HepG2 (cell line): ENCODE measurements around the gene CCDC85C.

Experiments
- BCL3 ChIP-seq: sonication (generic); formaldehyde crosslinking; IDR thresholded peaks from 2 replicates; pipeline ENCODE4 v1.5.1; 2020; ENCODE audit warnings: mild to moderate bottlenecking, missing genetic modification reagents, moderate library complexity
- ELF1 ChIP-seq: sonication (generic); formaldehyde crosslinking; IDR thresholded peaks from 2 replicates; pipeline ENCODE4 v1.4.0; 2020; ENCODE audit warnings: missing genetic modification reagents
- EP300 ChIP-seq, 3 experiments: sonication (generic) in 1 of 3; formaldehyde crosslinking in 1 of 3; IDR thresholded peaks; 2 replicates each; pipeline versions ENCODE4 v1.5.1 to v1.6.1; 2011 to 2020; ENCODE audit warnings: low read depth in 2 of 3, low read length in 2 of 3, borderline replicate concordance in 1 of 3, improper control_type of control experiment in 1 of 3, mild to moderate bottlenecking in 1 of 3, missing genetic modification reagents in 1 of 3, moderate library complexity in 1 of 3
- HIVEP1 ChIP-seq: sonication (generic); formaldehyde crosslinking; IDR thresholded peaks from 2 replicates; pipeline ENCODE4 v1.4.0; 2020; ENCODE audit warnings: mild to moderate bottlenecking, missing genetic modification reagents
- JUN ChIP-seq: sonication (generic); formaldehyde crosslinking; IDR thresholded peaks from 2 replicates; pipeline ENCODE4 v1.4.0; 2020; ENCODE audit warnings: mild to moderate bottlenecking, missing genetic modification reagents
- MAZ ChIP-seq, 2 experiments: sonication (generic) in 1 of 2; formaldehyde crosslinking in 1 of 2; IDR thresholded peaks; 2 replicates each; pipeline versions ENCODE4 v1.5.0 to v1.6.1; 2012 to 2020; ENCODE audit warnings: low read depth in 2 of 2, mild to moderate bottlenecking in 2 of 2, borderline replicate concordance in 1 of 2, improper control_type of control experiment in 1 of 2, low read length in 1 of 2, missing genetic modification reagents in 1 of 2, moderate library complexity in 1 of 2
- POLR2A ChIP-seq, 2 experiments: IDR thresholded peaks; 2 replicates each; pipeline ENCODE4 v1.6.1; 2011; ENCODE audit warnings: low read depth in 2 of 2, low read length in 2 of 2, mild to moderate bottlenecking in 1 of 2, moderate library complexity in 1 of 2; ENCODE audit not compliant: insufficient read depth in 1 of 2
- SP5 ChIP-seq: IDR thresholded peaks from 2 replicates; pipeline ENCODE4 v1.6.1; 2016; ENCODE audit warnings: low read depth, borderline replicate concordance
- TAF1 ChIP-seq: sonication (generic); formaldehyde crosslinking; IDR thresholded peaks from 2 replicates; pipeline ENCODE4 v1.4.0; 2020; ENCODE audit warnings: missing genetic modification reagents
- ZNF232 ChIP-seq: sonication (generic); formaldehyde crosslinking; IDR thresholded peaks from 2 replicates; pipeline ENCODE4 v1.4.0; 2020; ENCODE audit warnings: missing genetic modification reagents, borderline replicate concordance
- ZNF619 ChIP-seq: sonication (generic); formaldehyde crosslinking; IDR thresholded peaks from 2 replicates; pipeline ENCODE4 v1.4.0; 2020; ENCODE audit warnings: mild to moderate bottlenecking, missing genetic modification reagents
- TF ChIP-seq, protein P1 (sequence below): sonication (generic); formaldehyde crosslinking; IDR thresholded peaks from 2 replicates; pipeline ENCODE4 v1.5.0; 2020; ENCODE audit warnings: mild to moderate bottlenecking, missing genetic modification reagents, moderate library complexity
- TF ChIP-seq, protein P2 (sequence below): sonication (generic); formaldehyde crosslinking; IDR thresholded peaks from 2 replicates; pipeline ENCODE4 v1.4.0; 2020; ENCODE audit warnings: missing genetic modification reagents

DNA sequence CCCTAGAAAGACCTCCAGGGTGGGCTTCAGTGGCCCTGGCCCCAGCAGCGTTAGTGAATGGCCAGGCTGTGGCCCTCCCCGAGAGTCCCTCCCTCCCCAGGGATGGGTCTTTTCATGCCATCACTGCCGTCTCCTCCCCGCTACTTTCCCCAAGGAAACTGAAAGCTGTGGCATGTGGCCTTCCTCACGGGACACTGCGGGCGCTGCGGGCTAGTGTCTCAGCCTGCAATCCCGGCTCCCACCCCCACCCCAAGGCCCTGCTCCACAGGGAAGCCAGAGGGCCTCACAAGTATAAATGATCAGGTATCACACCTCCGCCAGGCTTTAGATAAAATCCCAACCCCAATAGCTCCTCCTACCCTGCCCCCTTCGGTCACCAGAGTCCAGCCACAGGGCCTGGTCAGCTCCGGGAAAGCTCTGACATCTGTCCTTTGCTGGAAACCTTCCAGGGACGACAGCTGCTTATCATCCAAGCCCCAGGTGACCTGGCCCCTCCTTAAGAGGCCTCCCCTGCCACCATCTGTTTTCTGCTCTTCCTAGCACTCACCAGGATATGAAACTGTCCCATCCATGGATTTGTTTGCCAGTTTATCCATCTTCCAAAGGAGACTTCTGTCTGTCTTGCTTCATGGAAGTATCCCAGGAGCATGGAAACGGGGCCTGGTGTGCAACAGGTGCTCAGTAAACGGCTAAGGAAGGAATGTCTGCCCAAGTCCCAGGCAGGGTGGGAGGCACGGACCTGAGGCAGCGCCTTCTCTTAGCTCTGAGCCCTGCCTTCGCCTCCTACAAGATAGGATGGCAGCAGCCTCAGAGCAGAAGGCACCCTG lies 31.6 kb downstream of the CCDC85C start:
- TF ChIP-seq BCL3 (CRISPR knock-in tag) (no peak), SP5 (CRISPR knock-in tag) (no peak), EP300 (IDR thresholded peaks at IDR 0.05; ENCODE audit: low read depth in 2 of 2, low read length in 2 of 2) (no peak), EP300 (CRISPR knock-in tag; IDR thresholded peaks at IDR 0.05; ENCODE audit: borderline replicate concordance) (no peak), JUN (CRISPR knock-in tag) (no peak), ZNF232 (no peak), HIVEP1 (CRISPR knock-in tag) (no peak), ELF1 (no peak), ZNF619 (CRISPR knock-in tag) (no peak), TAF1 (CRISPR knock-in tag) (no peak), POLR2A (IDR thresholded peaks at IDR 0.05; ENCODE audit: insufficient read depth in 1 of 2, low read depth in 2 of 2, low read length in 2 of 2) (no peak), MAZ (IDR thresholded peaks at IDR 0.05; ENCODE audit: borderline replicate concordance, low read depth, low read length) (no peak), MAZ (CRISPR knock-in tag; IDR thresholded peaks at IDR 0.05; ENCODE audit: low read depth) (no peak)
- TF ChIP-seq, protein P1, sequence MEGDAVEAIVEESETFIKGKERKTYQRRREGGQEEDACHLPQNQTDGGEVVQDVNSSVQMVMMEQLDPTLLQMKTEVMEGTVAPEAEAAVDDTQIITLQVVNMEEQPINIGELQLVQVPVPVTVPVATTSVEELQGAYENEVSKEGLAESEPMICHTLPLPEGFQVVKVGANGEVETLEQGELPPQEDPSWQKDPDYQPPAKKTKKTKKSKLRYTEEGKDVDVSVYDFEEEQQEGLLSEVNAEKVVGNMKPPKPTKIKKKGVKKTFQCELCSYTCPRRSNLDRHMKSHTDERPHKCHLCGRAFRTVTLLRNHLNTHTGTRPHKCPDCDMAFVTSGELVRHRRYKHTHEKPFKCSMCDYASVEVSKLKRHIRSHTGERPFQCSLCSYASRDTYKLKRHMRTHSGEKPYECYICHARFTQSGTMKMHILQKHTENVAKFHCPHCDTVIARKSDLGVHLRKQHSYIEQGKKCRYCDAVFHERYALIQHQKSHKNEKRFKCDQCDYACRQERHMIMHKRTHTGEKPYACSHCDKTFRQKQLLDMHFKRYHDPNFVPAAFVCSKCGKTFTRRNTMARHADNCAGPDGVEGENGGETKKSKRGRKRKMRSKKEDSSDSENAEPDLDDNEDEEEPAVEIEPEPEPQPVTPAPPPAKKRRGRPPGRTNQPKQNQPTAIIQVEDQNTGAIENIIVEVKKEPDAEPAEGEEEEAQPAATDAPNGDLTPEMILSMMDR = no peak
- TF ChIP-seq, protein P2, sequence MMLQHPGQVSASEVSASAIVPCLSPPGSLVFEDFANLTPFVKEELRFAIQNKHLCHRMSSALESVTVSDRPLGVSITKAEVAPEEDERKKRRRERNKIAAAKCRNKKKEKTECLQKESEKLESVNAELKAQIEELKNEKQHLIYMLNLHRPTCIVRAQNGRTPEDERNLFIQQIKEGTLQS = no peak
